ENCODE results near the gene OPTN. TPM values are rescaled to one million over a fixed set of nuclear protein-coding genes. Genes with fewer than 3 reads are reported as not detected.

Gene OPTN
- polyA plus RNA-seq, 1 of the 3 experiments (the other 2 are of a cell fraction): 21.6 TPM

DNA sequence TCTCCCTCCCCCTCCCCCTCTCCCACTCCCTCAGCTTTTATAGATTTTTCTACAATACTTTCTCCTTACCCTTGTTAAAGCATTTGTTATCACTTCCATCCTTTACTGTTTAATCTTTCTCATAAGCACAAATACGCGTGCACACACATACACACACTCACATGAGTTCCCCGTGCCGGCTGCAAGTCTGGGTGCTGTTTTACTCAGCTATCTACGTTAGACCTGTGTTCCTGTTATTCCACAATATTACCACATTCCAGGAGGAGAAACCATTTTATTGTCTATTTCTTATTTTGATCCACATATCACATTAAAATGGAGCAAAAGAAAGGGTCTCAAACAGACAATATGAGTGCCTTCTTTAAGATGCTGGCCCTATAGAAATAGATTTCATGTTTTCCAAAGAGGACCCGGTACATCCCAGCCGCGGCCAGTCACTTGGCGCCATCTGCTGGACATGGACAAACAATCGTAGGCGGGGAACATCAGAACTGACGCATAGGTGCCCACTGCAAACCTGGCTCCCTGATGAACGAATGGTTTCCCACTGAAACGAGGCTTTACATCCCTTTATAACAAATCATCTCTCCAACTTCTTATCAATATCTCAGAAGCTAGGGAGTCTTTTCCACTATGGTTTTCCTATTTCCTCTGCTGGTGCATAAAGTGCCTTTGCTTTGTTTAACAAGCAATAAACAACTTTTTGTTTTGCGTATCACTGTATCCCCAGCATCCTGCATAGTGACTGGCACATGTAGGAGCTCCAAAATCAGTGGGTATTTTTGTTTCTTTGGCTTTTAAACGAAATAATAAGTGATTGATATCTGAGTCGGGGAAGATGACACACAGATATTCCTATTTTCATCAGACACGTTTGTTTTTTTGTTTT, 25.2 kb upstream of the OPTN start:
- H4K20me1 ChIP-seq (ENCODE audit: insufficient read depth): no peaks in the 10 kb centered on the region
- H3K27me3 ChIP-seq (ENCODE audit: insufficient read depth): no peaks in the 10 kb centered on the region
- peak; percentile 83 for DNase-seq
- H3K4me2 ChIP-seq: no peak overlapping the region
- no peaks in the 10 kb centered on the region for H3K36me3 ChIP-seq (replicated peaks in 1 of 2; ENCODE audit: control insufficient read depth in 1 of 2, insufficient read depth in 2 of 2, low read length in 1 of 2)
- TF ChIP-seq RAD21 (IDR thresholded peaks at IDR 0.05; ENCODE audit: low read length) (peak; percentile 96), RCOR1 (IDR thresholded peaks at IDR 0.05; ENCODE audit: low read length) (no peak), MEF2A (IDR thresholded peaks at IDR 0.05; ENCODE audit: borderline replicate concordance, low read depth) (no peak), SMC3 (IDR thresholded peaks at IDR 0.05; ENCODE audit: low read depth, low read length) (peak; percentile 80)
- TF ChIP-seq, protein P1, sequence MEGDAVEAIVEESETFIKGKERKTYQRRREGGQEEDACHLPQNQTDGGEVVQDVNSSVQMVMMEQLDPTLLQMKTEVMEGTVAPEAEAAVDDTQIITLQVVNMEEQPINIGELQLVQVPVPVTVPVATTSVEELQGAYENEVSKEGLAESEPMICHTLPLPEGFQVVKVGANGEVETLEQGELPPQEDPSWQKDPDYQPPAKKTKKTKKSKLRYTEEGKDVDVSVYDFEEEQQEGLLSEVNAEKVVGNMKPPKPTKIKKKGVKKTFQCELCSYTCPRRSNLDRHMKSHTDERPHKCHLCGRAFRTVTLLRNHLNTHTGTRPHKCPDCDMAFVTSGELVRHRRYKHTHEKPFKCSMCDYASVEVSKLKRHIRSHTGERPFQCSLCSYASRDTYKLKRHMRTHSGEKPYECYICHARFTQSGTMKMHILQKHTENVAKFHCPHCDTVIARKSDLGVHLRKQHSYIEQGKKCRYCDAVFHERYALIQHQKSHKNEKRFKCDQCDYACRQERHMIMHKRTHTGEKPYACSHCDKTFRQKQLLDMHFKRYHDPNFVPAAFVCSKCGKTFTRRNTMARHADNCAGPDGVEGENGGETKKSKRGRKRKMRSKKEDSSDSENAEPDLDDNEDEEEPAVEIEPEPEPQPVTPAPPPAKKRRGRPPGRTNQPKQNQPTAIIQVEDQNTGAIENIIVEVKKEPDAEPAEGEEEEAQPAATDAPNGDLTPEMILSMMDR (IDR thresholded peaks at IDR 0.05): peak; percentile 90
- H3K4me3 ChIP-seq (ENCODE audit: low read depth in 2 of 2, low read length in 1 of 2): peak overlapping the region in 1 of 2 experiments; percentile 21; a peak in 1 of 4 replicates
- H2AFZ ChIP-seq (ENCODE audit: low read depth): no peak overlapping the region
- H3K79me2 ChIP-seq (ENCODE audit: insufficient read depth): no peaks in the 10 kb centered on the region
- no peak overlapping the region for H3K9ac ChIP-seq
- CTCF ChIA-PET: interaction anchor here (0.5 to 4.0 kb wide), 57 partner anchors 8 to 867 kb away, joined by 3 to 86 read pairs (median 4); partner anchors contain the start of gene OPTN
- H3F3A ChIP-seq (replicated peaks; ENCODE audit: insufficient read depth): no peaks in the 10 kb centered on the region
- POLR2A ChIA-PET: interaction anchor here (1.2 kb wide), 1 partner anchor 367 kb away, joined by 3 read pairs; no protein-coding TSS in a partner anchor
- H3K9me3 ChIP-seq: no peaks in the 10 kb centered on the region; the same call in 1 of the 2 replicates
- no peaks in the 10 kb centered on the region for H3K4me1 ChIP-seq (ENCODE audit: control insufficient read depth in 1 of 2, insufficient read depth in 2 of 2, low read depth in 1 of 2, low read length in 1 of 2)
- WGBS (ENCODE audit: low lambda C conversion rate): 17% methylated on average over 18 of the region's 18 CpGs
- no peak overlapping the region for H3K27ac ChIP-seq (ENCODE audit: low read depth in 2 of 2, low read length in 1 of 2)
- no peaks in the 10 kb centered on the region for H3K9me2 ChIP-seq

GRCh38 chr10:13078912-13079775, 20.8 kb upstream of the OPTN start:
- H3K27me3 ChIP-seq (ENCODE audit: insufficient read depth): no peaks in the 10 kb centered on the region
- H3K9me3 ChIP-seq: peaks cover 10% of the 10 kb centered on the region
- H3K4me3 ChIP-seq (ENCODE audit: low read depth in 2 of 2, low read length in 1 of 2): no peak overlapping the region
- H3K4me1 ChIP-seq (ENCODE audit: control insufficient read depth in 1 of 2, insufficient read depth in 2 of 2, low read depth in 1 of 2, low read length in 1 of 2): no peaks in the 10 kb centered on the region
- H4K20me1 ChIP-seq (ENCODE audit: insufficient read depth): no peaks in the 10 kb centered on the region
- POLR2A ChIA-PET: no interaction called here
- no peak overlapping the region for H3K27ac ChIP-seq (ENCODE audit: low read depth in 2 of 2, low read length in 1 of 2)
- DNase-seq: no peak
- no peaks in the 10 kb centered on the region for H3K36me3 ChIP-seq (replicated peaks in 1 of 2; ENCODE audit: control insufficient read depth in 1 of 2, insufficient read depth in 2 of 2, low read length in 1 of 2)
- H3K9me2 ChIP-seq: no peaks in the 10 kb centered on the region
- no peaks in the 10 kb centered on the region for H3F3A ChIP-seq (replicated peaks; ENCODE audit: insufficient read depth)
- 54% methylated on average over 16 of the region's 16 CpGs for WGBS (ENCODE audit: low lambda C conversion rate)
- H3K79me2 ChIP-seq (ENCODE audit: insufficient read depth): no peaks in the 10 kb centered on the region
- CTCF ChIA-PET: interaction anchor here (0.6 kb wide), 1 partner anchor 20 kb away, joined by 3 read pairs; no protein-coding TSS in a partner anchor
- no peak overlapping the region for H3K9ac ChIP-seq
- H2AFZ ChIP-seq (ENCODE audit: low read depth): no peak overlapping the region
- no peak overlapping the region for H3K4me2 ChIP-seq
- TF ChIP-seq RCOR1 (IDR thresholded peaks at IDR 0.05; ENCODE audit: low read length) (no peak), FOXJ3 (CRISPR knock-in tag; IDR thresholded peaks at IDR 0.05) (no peak), ZBTB33 (IDR thresholded peaks at IDR 0.05; ENCODE audit: borderline replicate concordance, low read depth) (no peak), YY1 (IDR thresholded peaks at IDR 0.05; ENCODE audit: low read depth) (no peak), TCF12 (IDR thresholded peaks at IDR 0.05) (no peak), TAF1 (IDR thresholded peaks at IDR 0.05; ENCODE audit: borderline replicate concordance, low read depth, low read length) (no peak), IRF3 (IDR thresholded peaks at IDR 0.05; ENCODE audit: low read depth, low read length) (no peak), FOXM1 (IDR thresholded peaks at IDR 0.05; ENCODE audit: low read depth) (no peak), SIN3A (IDR thresholded peaks at IDR 0.05; ENCODE audit: borderline replicate concordance, low read depth, low read length) (no peak), EP300 (IDR thresholded peaks at IDR 0.05; ENCODE audit: borderline replicate concordance in 1 of 2, low read depth in 1 of 2, low read length in 1 of 2) (no peak), FOSL2 (IDR thresholded peaks at IDR 0.05; ENCODE audit: borderline replicate concordance, low read depth) (no peak), MEF2A (IDR thresholded peaks at IDR 0.05; ENCODE audit: borderline replicate concordance, low read depth) (no peak), POLR2AphosphoS5 (IDR thresholded peaks at IDR 0.05; ENCODE audit: low read depth, low read length) (no peak), JUND (IDR thresholded peaks at IDR 0.05) (no peak)
- TF ChIP-seq, protein P1 (IDR thresholded peaks at IDR 0.05): no peak

Data from SK-N-SH (cell line).